ENCODE results near the gene NTRK2. TPM values are rescaled to one million over a fixed set of nuclear protein-coding genes. Genes with fewer than 3 reads are reported as not detected.

NTRK2 gene
- under 0.01 TPM in 2 replicates for total RNA-seq

DNA sequence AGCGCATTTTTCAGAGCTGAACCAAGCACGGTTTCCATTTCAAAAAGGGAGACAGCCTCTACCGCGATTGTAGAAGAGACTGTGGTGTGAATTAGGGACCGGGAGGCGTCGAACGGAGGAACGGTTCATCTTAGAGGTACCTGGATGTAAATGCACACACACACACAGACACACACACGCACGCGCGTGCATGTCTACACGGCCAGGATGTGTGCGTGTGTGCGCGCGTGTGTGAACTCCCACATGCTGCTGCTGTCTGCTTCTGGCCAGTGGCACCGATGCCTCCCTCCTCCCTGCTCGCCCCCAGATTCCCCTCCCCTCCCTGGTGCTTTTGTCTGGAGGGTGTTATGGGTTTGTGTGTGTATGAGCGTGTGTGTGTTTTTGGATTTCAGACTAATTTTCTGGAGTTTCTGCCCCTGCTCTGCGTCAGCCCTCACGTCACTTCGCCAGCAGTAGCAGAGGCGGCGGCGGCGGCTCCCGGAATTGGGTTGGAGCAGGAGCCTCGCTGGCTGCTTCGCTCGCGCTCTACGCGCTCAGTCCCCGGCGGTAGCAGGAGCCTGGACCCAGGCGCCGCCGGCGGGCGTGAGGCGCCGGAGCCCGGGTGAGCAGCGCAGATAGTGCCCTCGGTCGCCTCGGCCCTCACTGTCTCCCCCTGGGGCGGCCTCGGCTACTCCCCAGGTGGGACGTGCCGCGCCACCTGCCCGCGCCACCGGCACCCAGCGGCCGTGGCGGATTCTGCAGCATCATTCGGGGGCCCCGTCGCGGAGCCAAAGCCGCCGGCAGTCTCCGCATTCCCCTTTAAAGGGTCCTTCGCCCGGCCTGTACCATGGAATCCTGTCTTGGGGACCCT is at the start of gene NTRK2:
Gene NTRK2 (plus strand): TSS at position 442 of the 850 bp plus-strand sequence. CDS start 1,020 bp downstream, outside the sequence.

